ENCODE measurements around the gene FH.

The FH gene

GRCh38 chr1:241453732-241454131 lies 65.8 kb downstream of the FH start:
- no peak for DNase-seq

DNA sequence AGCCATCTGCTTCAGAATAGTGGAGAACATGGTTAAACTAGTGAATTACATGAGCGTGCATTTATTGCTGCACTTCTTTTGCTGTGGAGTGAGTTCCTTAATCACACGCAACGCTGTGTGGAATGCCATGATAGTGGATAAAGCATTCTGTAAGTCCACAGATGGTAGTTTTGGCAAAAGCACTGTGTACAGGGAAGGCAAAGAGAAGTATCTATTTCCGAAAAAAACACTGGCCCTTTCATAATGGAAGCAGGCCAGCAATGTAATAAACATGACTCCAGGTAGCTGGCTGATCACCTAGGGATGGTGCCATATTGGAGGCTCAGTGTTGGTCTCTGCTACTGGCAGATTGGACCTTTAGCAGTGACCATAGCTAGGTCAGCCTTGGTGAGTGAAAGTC lies 67.6 kb downstream of the FH start:
- no peak for DNase-seq
